Liver (tissue), 3 donors: Measurements from ENCODE around the gene SATB1.

Experiments
- EGR1 ChIP-seq, 2 donors: IDR thresholded peaks; 2 replicates each; pipeline ENCODE4 v1.6.1; 2016 to 2018; ENCODE audit warnings: antibody characterized with exemption in 2 of 2, low read depth in 2 of 2
- GABPA ChIP-seq, 2 donors: IDR thresholded peaks in 1 of 2; conservative IDR thresholded peaks in 1 of 2; 2 replicates each; pipeline ENCODE4 v1.6.1; 2016; ENCODE audit warnings: antibody characterized with exemption in 2 of 2, mild to moderate bottlenecking in 1 of 2, moderate library complexity in 1 of 2
- HNF4G ChIP-seq: IDR thresholded peaks from 2 replicates; pipeline ENCODE4 v1.6.1; 2016; ENCODE audit warnings: antibody characterized with exemption
- JUND ChIP-seq, 2 donors: IDR thresholded peaks; 2 replicates each; pipeline ENCODE4 v1.6.1; 2016; ENCODE audit warnings: antibody characterized with exemption in 2 of 2
- RAD21 ChIP-seq, 2 donors: IDR thresholded peaks; 2 replicates each; pipeline ENCODE4 v1.6.1; 2016; ENCODE audit warnings: antibody characterized with exemption in 2 of 2, mild to moderate bottlenecking in 2 of 2
- RXRA ChIP-seq, 2 donors: IDR thresholded peaks; 2 replicates each; pipeline ENCODE4 v1.6.1; 2017 to 2018; ENCODE audit warnings: antibody characterized with exemption in 2 of 2, mild to moderate bottlenecking in 1 of 2
- SP1 ChIP-seq: IDR thresholded peaks from 2 replicates; pipeline ENCODE4 v1.6.1; 2018; ENCODE audit warnings: antibody characterized with exemption, mild to moderate bottlenecking
- TAF1 ChIP-seq: conservative IDR thresholded peaks from 2 replicates; pipeline ENCODE4 v1.6.1; 2016; ENCODE audit warnings: antibody characterized with exemption, mild to moderate bottlenecking
- YY1 ChIP-seq: IDR thresholded peaks from 2 replicates; pipeline ENCODE4 v1.6.1; 2016; ENCODE audit warnings: antibody characterized with exemption, mild to moderate bottlenecking
- TF ChIP-seq, protein P1 (sequence below): fragments of 150-350 bp; IDR thresholded peaks from 2 replicates; pipeline ENCODE4 v1.5.1; 2017; ENCODE audit warnings: improper control_type of control experiment, low read depth, low read length; ENCODE audit not compliant: missing input control
- TF ChIP-seq, protein P2 (sequence below): IDR thresholded peaks from 2 replicates; pipeline ENCODE4 v1.6.1; 2016; ENCODE audit warnings: antibody characterized with exemption
- TF ChIP-seq, protein P3 (sequence below): IDR thresholded peaks from 2 replicates; pipeline ENCODE4 v1.6.1; 2016; ENCODE audit warnings: antibody characterized with exemption
- TF ChIP-seq, protein P4 (sequence below): IDR thresholded peaks from 2 replicates; pipeline ENCODE4 v1.6.1; 2016; ENCODE audit warnings: antibody characterized with exemption, mild to moderate bottlenecking
- donor health status: healthy.
- donor health status: healthy.

DNA sequence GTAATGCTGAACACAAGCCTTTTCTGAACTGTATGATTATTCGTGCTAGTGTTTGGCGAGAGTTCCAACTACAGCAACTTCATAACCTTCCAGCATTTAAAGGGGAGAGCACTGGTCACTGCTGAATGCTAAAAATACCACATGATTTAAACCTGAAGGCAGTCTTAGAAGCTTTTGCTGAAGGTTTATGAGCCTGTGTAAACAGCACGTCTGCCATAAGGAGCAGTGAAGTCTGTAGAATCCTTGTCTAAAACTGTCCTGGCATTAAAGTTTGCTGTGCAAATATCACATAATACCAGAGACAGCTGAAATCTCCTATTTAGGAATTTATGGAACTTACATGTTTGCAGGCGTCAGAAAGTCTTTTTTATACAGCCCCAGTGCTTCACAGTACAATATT, 5.9 kb downstream of the SATB1 start:
- TF ChIP-seq, protein P1, sequence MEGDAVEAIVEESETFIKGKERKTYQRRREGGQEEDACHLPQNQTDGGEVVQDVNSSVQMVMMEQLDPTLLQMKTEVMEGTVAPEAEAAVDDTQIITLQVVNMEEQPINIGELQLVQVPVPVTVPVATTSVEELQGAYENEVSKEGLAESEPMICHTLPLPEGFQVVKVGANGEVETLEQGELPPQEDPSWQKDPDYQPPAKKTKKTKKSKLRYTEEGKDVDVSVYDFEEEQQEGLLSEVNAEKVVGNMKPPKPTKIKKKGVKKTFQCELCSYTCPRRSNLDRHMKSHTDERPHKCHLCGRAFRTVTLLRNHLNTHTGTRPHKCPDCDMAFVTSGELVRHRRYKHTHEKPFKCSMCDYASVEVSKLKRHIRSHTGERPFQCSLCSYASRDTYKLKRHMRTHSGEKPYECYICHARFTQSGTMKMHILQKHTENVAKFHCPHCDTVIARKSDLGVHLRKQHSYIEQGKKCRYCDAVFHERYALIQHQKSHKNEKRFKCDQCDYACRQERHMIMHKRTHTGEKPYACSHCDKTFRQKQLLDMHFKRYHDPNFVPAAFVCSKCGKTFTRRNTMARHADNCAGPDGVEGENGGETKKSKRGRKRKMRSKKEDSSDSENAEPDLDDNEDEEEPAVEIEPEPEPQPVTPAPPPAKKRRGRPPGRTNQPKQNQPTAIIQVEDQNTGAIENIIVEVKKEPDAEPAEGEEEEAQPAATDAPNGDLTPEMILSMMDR: no peak
- TF ChIP-seq, protein P2, sequence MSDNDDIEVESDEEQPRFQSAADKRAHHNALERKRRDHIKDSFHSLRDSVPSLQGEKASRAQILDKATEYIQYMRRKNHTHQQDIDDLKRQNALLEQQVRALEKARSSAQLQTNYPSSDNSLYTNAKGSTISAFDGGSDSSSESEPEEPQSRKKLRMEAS: no peak
- TF ChIP-seq, protein P3, sequence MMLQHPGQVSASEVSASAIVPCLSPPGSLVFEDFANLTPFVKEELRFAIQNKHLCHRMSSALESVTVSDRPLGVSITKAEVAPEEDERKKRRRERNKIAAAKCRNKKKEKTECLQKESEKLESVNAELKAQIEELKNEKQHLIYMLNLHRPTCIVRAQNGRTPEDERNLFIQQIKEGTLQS: no peak
- TF ChIP-seq, protein P4, sequence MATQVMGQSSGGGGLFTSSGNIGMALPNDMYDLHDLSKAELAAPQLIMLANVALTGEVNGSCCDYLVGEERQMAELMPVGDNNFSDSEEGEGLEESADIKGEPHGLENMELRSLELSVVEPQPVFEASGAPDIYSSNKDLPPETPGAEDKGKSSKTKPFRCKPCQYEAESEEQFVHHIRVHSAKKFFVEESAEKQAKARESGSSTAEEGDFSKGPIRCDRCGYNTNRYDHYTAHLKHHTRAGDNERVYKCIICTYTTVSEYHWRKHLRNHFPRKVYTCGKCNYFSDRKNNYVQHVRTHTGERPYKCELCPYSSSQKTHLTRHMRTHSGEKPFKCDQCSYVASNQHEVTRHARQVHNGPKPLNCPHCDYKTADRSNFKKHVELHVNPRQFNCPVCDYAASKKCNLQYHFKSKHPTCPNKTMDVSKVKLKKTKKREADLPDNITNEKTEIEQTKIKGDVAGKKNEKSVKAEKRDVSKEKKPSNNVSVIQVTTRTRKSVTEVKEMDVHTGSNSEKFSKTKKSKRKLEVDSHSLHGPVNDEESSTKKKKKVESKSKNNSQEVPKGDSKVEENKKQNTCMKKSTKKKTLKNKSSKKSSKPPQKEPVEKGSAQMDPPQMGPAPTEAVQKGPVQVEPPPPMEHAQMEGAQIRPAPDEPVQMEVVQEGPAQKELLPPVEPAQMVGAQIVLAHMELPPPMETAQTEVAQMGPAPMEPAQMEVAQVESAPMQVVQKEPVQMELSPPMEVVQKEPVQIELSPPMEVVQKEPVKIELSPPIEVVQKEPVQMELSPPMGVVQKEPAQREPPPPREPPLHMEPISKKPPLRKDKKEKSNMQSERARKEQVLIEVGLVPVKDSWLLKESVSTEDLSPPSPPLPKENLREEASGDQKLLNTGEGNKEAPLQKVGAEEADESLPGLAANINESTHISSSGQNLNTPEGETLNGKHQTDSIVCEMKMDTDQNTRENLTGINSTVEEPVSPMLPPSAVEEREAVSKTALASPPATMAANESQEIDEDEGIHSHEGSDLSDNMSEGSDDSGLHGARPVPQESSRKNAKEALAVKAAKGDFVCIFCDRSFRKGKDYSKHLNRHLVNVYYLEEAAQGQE: no peak
- TF ChIP-seq SP1 (no peak), RXRA (IDR thresholded peaks at IDR 0.05) (no peak), YY1 (no peak), EGR1 (IDR thresholded peaks at IDR 0.05; ENCODE audit: low read depth in 2 of 2) (no peak), GABPA (IDR thresholded peaks at IDR 0.05 in 1 of 2, conservative IDR thresholded peaks at IDR 0.05 in 1 of 2) (no peak), JUND (IDR thresholded peaks at IDR 0.05) (no peak), HNF4G (no peak), RAD21 (IDR thresholded peaks at IDR 0.05) (no peak), TAF1 (no peak)
